HEK293 (cell line): Measurements from ENCODE around the gene GAP43.

Source experiments
- EGR2 ChIP-seq: fragments of 450-650 bp; formaldehyde crosslinking; IDR thresholded peaks from 2 replicates; pipeline ENCODE4 v1.5.1; 2016; ENCODE audit warnings: low read depth, missing biosample characterization, missing genetic modification characterization
- KLF16 ChIP-seq: fragments of 450-650 bp; formaldehyde crosslinking; IDR thresholded peaks from 2 replicates; pipeline ENCODE4 v1.5.1; 2017; ENCODE audit warnings: missing biosample characterization, missing genetic modification characterization
- KLF7 ChIP-seq: fragments of 450-650 bp; formaldehyde crosslinking; IDR thresholded peaks from 2 replicates; pipeline ENCODE4 v1.5.1; 2016; ENCODE audit warnings: missing biosample characterization, missing genetic modification characterization, borderline replicate concordance
- KLF8 ChIP-seq: fragments of 450-650 bp; formaldehyde crosslinking; IDR thresholded peaks from 2 replicates; pipeline ENCODE4 v1.5.1; 2016; ENCODE audit warnings: missing biosample characterization, missing genetic modification characterization
- KLF9 ChIP-seq: fragments of 450-650 bp; formaldehyde crosslinking; IDR thresholded peaks from 2 replicates; pipeline ENCODE4 v1.5.1; 2016; ENCODE audit warnings: missing biosample characterization, missing genetic modification characterization, low read depth
- OSR2 ChIP-seq: fragments of 450-650 bp; formaldehyde crosslinking; IDR thresholded peaks from 2 replicates; pipeline ENCODE4 v1.5.1; 2016; ENCODE audit warnings: missing biosample characterization, missing genetic modification characterization
- PRDM1 ChIP-seq: fragments of 450-650 bp; formaldehyde crosslinking; IDR thresholded peaks from 2 replicates; pipeline ENCODE4; 2016; ENCODE audit warnings: missing biosample characterization, missing genetic modification characterization
- SP3 ChIP-seq: fragments of 450-650 bp; formaldehyde crosslinking; IDR thresholded peaks from 2 replicates; pipeline ENCODE4 v1.5.1; 2016; ENCODE audit warnings: missing biosample characterization, missing genetic modification characterization
- TSHZ1 ChIP-seq: fragments of 450-650 bp; formaldehyde crosslinking; IDR thresholded peaks from 2 replicates; pipeline ENCODE4 v1.5.1; 2016; ENCODE audit warnings: missing biosample characterization, missing genetic modification characterization, borderline replicate concordance
- ZBTB20 ChIP-seq: fragments of 450-650 bp; formaldehyde crosslinking; IDR thresholded peaks from 2 replicates; pipeline ENCODE4 v1.5.1; 2016; ENCODE audit warnings: missing biosample characterization, missing genetic modification characterization
- ZBTB48 ChIP-seq: fragments of 450-650 bp; formaldehyde crosslinking; IDR thresholded peaks from 2 replicates; pipeline ENCODE4 v1.5.1; 2016; ENCODE audit warnings: missing biosample characterization, missing genetic modification characterization
- ZEB2 ChIP-seq: fragments of 450-650 bp; formaldehyde crosslinking; IDR thresholded peaks from 2 replicates; pipeline ENCODE4 v1.5.1; 2016; ENCODE audit warnings: missing biosample characterization, missing genetic modification characterization
- ZFHX2 ChIP-seq: fragments of 450-650 bp; formaldehyde crosslinking; conservative IDR thresholded peaks from 2 replicates; pipeline ENCODE4 v1.5.1; 2016; ENCODE audit warnings: missing biosample characterization, missing genetic modification characterization
- ZNF174 ChIP-seq: fragments of 450-650 bp; formaldehyde crosslinking; IDR thresholded peaks from 2 replicates; pipeline ENCODE4 v1.5.0; 2017; ENCODE audit warnings: missing biosample characterization, mild to moderate bottlenecking, missing genetic modification characterization
- ZNF341 ChIP-seq: fragments of 450-650 bp; formaldehyde crosslinking; IDR thresholded peaks from 2 replicates; pipeline ENCODE4; 2016; ENCODE audit warnings: low read depth, missing biosample characterization, missing genetic modification characterization
- ZNF423 ChIP-seq: fragments of 450-650 bp; formaldehyde crosslinking; IDR thresholded peaks from 2 replicates; pipeline ENCODE4 v1.5.1; 2016; ENCODE audit warnings: missing biosample characterization, missing genetic modification characterization
- ZNF501 ChIP-seq: fragments of 450-650 bp; formaldehyde crosslinking; IDR thresholded peaks from 2 replicates; pipeline ENCODE4 v1.5.1; 2016; ENCODE audit warnings: missing biosample characterization, missing genetic modification characterization
- ZNF510 ChIP-seq: fragments of 450-650 bp; formaldehyde crosslinking; IDR thresholded peaks from 2 replicates; pipeline ENCODE4 v1.5.1; 2018; ENCODE audit warnings: mild to moderate bottlenecking, missing genetic modification characterization, missing biosample characterization; ENCODE audit not compliant: insufficient replicate concordance
- ZNF561 ChIP-seq: fragments of 450-650 bp; IDR thresholded peaks from 2 replicates; pipeline ENCODE4 v1.5.1; 2018; ENCODE audit warnings: missing biosample characterization, missing genetic modification characterization, borderline replicate concordance
- ZNF600 ChIP-seq: fragments of 450-650 bp; formaldehyde crosslinking; IDR thresholded peaks from 2 replicates; pipeline ENCODE4 v1.5.1; 2016; ENCODE audit warnings: missing biosample characterization, missing genetic modification characterization
- ZNF629 ChIP-seq: fragments of 450-650 bp; formaldehyde crosslinking; IDR thresholded peaks from 2 replicates; pipeline ENCODE4 v1.5.1; 2017; ENCODE audit warnings: missing biosample characterization, missing genetic modification characterization
- ZNF692 ChIP-seq: fragments of 450-650 bp; formaldehyde crosslinking; IDR thresholded peaks from 2 replicates; pipeline ENCODE4 v1.5.1; 2016; ENCODE audit warnings: missing biosample characterization, missing genetic modification characterization
- ZNF843 ChIP-seq: fragments of 450-650 bp; formaldehyde crosslinking; IDR thresholded peaks from 2 replicates; pipeline ENCODE4 v1.5.1; 2016; ENCODE audit warnings: missing biosample characterization, missing genetic modification characterization
- TF ChIP-seq, protein P1 (sequence below): fragments of 450-650 bp; formaldehyde crosslinking; optimal IDR thresholded peaks from 2 replicates; pipeline ENCODE3; 2016; ENCODE audit warnings: missing biosample characterization, mild to moderate bottlenecking, missing genetic modification characterization
- TF ChIP-seq, protein P2 (sequence below): fragments of 450-650 bp; formaldehyde crosslinking; IDR thresholded peaks from 2 replicates; pipeline ENCODE4 v1.5.0; 2017; ENCODE audit warnings: missing biosample characterization, missing genetic modification characterization, borderline replicate concordance
- TF ChIP-seq, protein P3 (sequence below): fragments of 450-650 bp; formaldehyde crosslinking; IDR thresholded peaks from 2 replicates; pipeline ENCODE4 v1.5.1; 2016; ENCODE audit warnings: missing biosample characterization, missing genetic modification characterization

The GAP43 gene

DNA sequence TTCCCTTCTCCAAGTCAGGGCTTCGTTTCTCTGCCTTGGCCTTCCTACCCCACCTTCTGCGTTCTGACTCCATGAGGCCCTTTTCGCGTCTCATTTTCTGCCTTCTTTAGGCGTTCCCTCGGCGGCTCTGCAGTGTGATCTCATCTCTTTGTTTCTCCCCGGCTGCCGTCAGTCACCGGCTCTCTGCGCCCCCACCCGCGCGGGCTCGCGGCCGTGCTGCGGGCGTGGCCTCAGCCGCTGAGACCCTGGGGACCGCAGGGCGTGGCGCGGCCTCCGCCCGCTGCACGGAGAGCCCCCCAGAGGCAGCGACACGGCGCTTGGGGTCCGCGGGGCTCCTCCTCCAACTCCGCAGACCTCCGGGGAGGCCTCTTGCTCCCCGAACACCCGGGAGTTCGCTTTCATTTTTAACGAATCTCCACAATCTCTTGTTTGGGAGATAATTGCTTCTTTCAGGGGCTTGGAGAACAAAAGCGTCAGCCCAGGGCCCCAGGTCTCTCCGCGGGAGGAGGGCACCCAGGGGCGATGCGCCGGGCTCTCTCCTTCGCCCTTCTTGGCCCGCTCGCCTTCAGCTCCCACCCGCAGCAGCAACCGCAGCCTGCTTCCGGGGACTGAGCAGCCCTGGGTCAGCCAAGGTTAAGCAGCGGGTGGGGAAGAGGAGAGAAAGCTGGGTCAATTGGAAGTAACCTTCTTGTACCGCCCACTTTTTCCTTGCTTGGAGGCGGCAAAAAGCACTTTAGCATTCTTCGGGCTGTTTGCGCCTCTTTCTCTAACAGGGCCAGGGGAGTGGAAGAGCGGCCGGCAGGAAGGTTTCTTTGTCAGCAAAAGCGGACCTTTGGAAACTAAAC, 35.2 kb downstream of the GAP43 start (continued):
- no peak for TF ChIP-seq ZNF510
- peak; percentile 43 for TF ChIP-seq ZFHX2 (tag by site-specific recombination)
- TF ChIP-seq ZNF692 (tag by site-specific recombination), result 0 out of 2 replicates have a peak, but pooled peaks have one; percentile 33
- TF ChIP-seq ZBTB20 (tag by site-specific recombination), result peak; percentile 71
- TF ChIP-seq ZNF501 (tag by site-specific recombination), result 0 out of 2 replicates have a peak, but pooled peaks have one; percentile 29
- TF ChIP-seq, protein P1, sequence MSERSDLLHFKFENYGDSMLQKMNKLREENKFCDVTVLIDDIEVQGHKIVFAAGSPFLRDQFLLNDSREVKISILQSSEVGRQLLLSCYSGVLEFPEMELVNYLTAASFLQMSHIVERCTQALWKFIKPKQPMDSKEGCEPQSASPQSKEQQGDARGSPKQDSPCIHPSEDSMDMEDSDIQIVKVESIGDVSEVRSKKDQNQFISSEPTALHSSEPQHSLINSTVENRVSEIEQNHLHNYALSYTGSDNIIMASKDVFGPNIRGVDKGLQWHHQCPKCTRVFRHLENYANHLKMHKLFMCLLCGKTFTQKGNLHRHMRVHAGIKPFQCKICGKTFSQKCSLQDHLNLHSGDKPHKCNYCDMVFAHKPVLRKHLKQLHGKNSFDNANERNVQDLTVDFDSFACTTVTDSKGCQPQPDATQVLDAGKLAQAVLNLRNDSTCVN (tag by site-specific recombination), result peak; percentile 62
- TF ChIP-seq EGR2 (tag by site-specific recombination), result peak; percentile 49
- TF ChIP-seq ZNF423 (tag by site-specific recombination), result peak; percentile 90
- TF ChIP-seq ZNF341 (tag by site-specific recombination), result peak; percentile 85
- TF ChIP-seq TSHZ1 (tag by site-specific recombination), result 0 out of 2 replicates have a peak, but pooled peaks have one; percentile 21
- TF ChIP-seq, protein P2, sequence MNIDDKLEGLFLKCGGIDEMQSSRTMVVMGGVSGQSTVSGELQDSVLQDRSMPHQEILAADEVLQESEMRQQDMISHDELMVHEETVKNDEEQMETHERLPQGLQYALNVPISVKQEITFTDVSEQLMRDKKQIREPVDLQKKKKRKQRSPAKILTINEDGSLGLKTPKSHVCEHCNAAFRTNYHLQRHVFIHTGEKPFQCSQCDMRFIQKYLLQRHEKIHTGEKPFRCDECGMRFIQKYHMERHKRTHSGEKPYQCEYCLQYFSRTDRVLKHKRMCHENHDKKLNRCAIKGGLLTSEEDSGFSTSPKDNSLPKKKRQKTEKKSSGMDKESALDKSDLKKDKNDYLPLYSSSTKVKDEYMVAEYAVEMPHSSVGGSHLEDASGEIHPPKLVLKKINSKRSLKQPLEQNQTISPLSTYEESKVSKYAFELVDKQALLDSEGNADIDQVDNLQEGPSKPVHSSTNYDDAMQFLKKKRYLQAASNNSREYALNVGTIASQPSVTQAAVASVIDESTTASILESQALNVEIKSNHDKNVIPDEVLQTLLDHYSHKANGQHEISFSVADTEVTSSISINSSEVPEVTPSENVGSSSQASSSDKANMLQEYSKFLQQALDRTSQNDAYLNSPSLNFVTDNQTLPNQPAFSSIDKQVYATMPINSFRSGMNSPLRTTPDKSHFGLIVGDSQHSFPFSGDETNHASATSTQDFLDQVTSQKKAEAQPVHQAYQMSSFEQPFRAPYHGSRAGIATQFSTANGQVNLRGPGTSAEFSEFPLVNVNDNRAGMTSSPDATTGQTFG (tag by site-specific recombination), result no peak
- TF ChIP-seq ZNF843, result no peak
- peak; percentile 45; the same call in 1 of the 2 replicates for TF ChIP-seq SP3 (tag by site-specific recombination)
- TF ChIP-seq KLF9, result 0 out of 2 replicates have a peak, but pooled peaks have one; percentile 45
- peak; percentile 49; the same call in 1 of the 2 replicates for TF ChIP-seq OSR2
- TF ChIP-seq ZEB2, result peak; percentile 36; the same call in 1 of the 2 replicates
- TF ChIP-seq, protein P3, sequence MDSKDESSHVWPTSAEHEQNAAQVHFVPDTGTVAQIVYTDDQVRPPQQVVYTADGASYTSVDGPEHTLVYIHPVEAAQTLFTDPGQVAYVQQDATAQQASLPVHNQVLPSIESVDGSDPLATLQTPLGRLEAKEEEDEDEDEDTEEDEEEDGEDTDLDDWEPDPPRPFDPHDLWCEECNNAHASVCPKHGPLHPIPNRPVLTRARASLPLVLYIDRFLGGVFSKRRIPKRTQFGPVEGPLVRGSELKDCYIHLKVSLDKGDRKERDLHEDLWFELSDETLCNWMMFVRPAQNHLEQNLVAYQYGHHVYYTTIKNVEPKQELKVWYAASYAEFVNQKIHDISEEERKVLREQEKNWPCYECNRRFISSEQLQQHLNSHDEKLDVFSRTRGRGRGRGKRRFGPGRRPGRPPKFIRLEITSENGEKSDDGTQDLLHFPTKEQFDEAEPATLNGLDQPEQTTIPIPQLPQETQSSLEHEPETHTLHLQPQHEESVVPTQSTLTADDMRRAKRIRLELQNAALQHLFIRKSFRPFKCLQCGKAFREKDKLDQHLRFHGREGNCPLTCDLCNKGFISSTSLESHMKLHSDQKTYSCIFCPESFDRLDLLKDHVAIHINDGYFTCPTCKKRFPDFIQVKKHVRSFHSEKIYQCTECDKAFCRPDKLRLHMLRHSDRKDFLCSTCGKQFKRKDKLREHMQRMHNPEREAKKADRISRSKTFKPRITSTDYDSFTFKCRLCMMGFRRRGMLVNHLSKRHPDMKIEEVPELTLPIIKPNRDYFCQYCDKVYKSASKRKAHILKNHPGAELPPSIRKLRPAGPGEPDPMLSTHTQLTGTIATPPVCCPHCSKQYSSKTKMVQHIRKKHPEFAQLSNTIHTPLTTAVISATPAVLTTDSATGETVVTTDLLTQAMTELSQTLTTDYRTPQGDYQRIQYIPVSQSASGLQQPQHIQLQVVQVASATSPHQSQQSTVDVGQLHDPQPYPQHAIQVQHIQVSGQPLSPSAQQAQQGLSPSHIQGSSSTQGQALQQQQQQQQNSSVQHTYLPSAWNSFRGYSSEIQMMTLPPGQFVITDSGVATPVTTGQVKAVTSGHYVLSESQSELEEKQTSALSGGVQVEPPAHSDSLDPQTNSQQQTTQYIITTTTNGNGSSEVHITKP, result peak; percentile 47
- TF ChIP-seq ZNF600 (tag by site-specific recombination), result peak; percentile 60
- peak; percentile 61 for TF ChIP-seq KLF8 (tag by site-specific recombination)
- TF ChIP-seq ZNF629, result peak; percentile 62; the same call in 1 of the 2 replicates
- no peak for TF ChIP-seq ZNF174 (tag by site-specific recombination)
- 0 out of 2 replicates have a peak, but pooled peaks have one; percentile 26 for TF ChIP-seq ZBTB48 (tag by site-specific recombination)
- 0 out of 2 replicates have a peak, but pooled peaks have one; percentile 55 for TF ChIP-seq PRDM1 (tag by site-specific recombination)
- 0 out of 2 replicates have a peak, but pooled peaks have one; percentile 37 for TF ChIP-seq ZNF561 (tag by site-specific recombination)
- TF ChIP-seq KLF7, result no peak; the same call in 1 of the 2 replicates
- 0 out of 2 replicates have a peak, but pooled peaks have one; percentile 7 for TF ChIP-seq KLF16 (tag by site-specific recombination)
